Gastrocnemius medialis (tissue), 4 donors: ENCODE measurements around the gene C1D. TPM values are rescaled to one million over a fixed set of nuclear protein-coding genes. Genes with fewer than 3 reads are reported as not detected.

Source experiments
- ATAC-seq, 2 donors: fragments of 150-250 bp; one replicate each; pipeline ENCODE4 v1.9.1; 2016
- DNase-seq, 2 donors: peaks; one replicate each; pipeline ENCODE4 v3.0.0-alpha.2; 2019
- H3K27ac ChIP-seq, 4 donors: fragments of 200-600 bp; sonication (generic); 1 replicate in 1 of 4; 2 replicates in 3 of 4; pipeline ENCODE4 v1.5.1; 2016 to 2018; ENCODE audit warnings: mild to moderate bottlenecking in 2 of 4, moderate library complexity in 1 of 4
- H3K27me3 ChIP-seq, 3 donors: fragments of 200-600 bp; sonication (generic) in 2 of 3; 1 replicate in 1 of 3; 2 replicates in 2 of 3; pipeline versions ENCODE4 v1.5.1 to v1.6.0; 2016 to 2019; ENCODE audit warnings: mild to moderate bottlenecking in 1 of 3, moderate library complexity in 1 of 3
- H3K36me3 ChIP-seq, 2 donors: fragments of 200-600 bp; sonication (generic) in 1 of 2; one replicate each; pipeline ENCODE4 v1.5.1; 2017 to 2018
- H3K4me1 ChIP-seq, 2 donors: fragments of 200-600 bp; sonication (generic) in 1 of 2; one replicate each; pipeline ENCODE4 v1.5.1; 2016 to 2017; ENCODE audit warnings: mild to moderate bottlenecking in 2 of 2
- H3K4me3 ChIP-seq, 4 donors: fragments of 200-600 bp; sonication (generic) in 3 of 4; 1 replicate in 1 of 4; 2 replicates in 3 of 4; pipeline ENCODE4 v1.5.1; 2016 to 2019; ENCODE audit warnings: mild to moderate bottlenecking in 2 of 4
- H3K9me3 ChIP-seq, 3 donors: fragments of 200-600 bp; sonication (generic) in 2 of 3; 1 replicate in 1 of 3; 2 replicates in 2 of 3; pipeline ENCODE4 v1.5.1; 2016 to 2019
- POLR2A ChIP-seq, 2 donors: fragments of 450-650 bp; IDR thresholded peaks; one replicate each; pipeline ENCODE4 v1.6.1; 2017; ENCODE audit warnings: antibody characterized with exemption in 2 of 2, mild to moderate bottlenecking in 2 of 2, moderate library complexity in 2 of 2
- in situ Hi-C, 4 donors: fragments of 200-750 bp; cut with MboI; loops; one replicate each; pipeline versions ENCODE4 v1.15.0 to v1.8.0; 2017; ENCODE audit warnings: low sequenced_read_pairs in 4 of 4
- intact Hi-C: fragments of 100-400 bp; cut with DNase I; formaldehyde crosslinking; loops from one replicate; pipeline ENCODE4 v1.15.1; 2023; ENCODE audit warnings: low total_unique reads
- total RNA-seq, 4 donors: library from RNA; depleted of rRNA; stranded (reverse); fragments of >200 nt; gene quantifications; one replicate each; pipeline versions ENCODE4 v1.1.0 to v1.2.3, GENCODE V29; 2016
- TF ChIP-seq, protein P1 (sequence below), 5 experiments: fragments of 450-650 bp in 3 of 5; fragments of 200-600 bp in 2 of 5; sonication (generic) in 2 of 5; IDR thresholded peaks in 4 of 5; conservative IDR thresholded peaks in 1 of 5; 1 replicate in 4 of 5; 2 replicates in 1 of 5; pipeline ENCODE4 v1.5.1; 2016 to 2019; ENCODE audit warnings: antibody characterized with exemption in 5 of 5, mild to moderate bottlenecking in 3 of 5, moderate library complexity in 3 of 5

Gene C1D
- total RNA-seq, 4 donors from 2014 or later: 29.7 to 57.3 (median 41.4) TPM

DNA sequence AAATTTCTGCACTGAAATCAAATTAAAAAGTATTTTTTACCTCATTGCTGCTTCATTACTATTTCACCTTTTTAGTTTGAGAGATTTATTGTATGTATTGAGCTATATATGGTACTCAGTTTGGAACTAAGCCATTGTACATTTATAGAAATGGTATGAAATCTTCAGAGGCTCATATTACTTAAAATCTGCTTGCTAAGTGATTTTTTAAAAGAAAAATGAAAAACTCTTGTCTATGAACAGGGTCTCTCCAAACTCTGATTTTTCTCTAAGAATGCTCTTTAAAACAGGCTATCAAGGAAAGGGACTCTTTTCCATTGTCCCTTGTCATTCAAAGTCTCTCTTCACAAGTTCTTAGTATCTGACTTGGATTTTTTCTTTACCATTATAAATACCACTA lies 31.8 kb downstream of the C1D start:
- in situ Hi-C loops: loop anchor here in 1 of 4 donors (25.0 kb wide), 1 partner anchor 1594 kb away; the partner anchor contains the start of gene MEIS1
- ATAC-seq (no peak), DNase-seq (no peak)
- Histone ChIP-seq H3K27ac (no peak overlapping the region), H3K36me3 (no peaks in the 10 kb centered on the region), H3K4me3 (no peak overlapping the region), H3K9me3 (no peaks in the 10 kb centered on the region), H3K27me3 (no peaks in the 10 kb centered on the region), H3K4me1 (peaks cover 0 to 5% of the 10 kb centered on the region in 2 donors)
- intact Hi-C loops: no loop called here
- TF ChIP-seq, protein P1, sequence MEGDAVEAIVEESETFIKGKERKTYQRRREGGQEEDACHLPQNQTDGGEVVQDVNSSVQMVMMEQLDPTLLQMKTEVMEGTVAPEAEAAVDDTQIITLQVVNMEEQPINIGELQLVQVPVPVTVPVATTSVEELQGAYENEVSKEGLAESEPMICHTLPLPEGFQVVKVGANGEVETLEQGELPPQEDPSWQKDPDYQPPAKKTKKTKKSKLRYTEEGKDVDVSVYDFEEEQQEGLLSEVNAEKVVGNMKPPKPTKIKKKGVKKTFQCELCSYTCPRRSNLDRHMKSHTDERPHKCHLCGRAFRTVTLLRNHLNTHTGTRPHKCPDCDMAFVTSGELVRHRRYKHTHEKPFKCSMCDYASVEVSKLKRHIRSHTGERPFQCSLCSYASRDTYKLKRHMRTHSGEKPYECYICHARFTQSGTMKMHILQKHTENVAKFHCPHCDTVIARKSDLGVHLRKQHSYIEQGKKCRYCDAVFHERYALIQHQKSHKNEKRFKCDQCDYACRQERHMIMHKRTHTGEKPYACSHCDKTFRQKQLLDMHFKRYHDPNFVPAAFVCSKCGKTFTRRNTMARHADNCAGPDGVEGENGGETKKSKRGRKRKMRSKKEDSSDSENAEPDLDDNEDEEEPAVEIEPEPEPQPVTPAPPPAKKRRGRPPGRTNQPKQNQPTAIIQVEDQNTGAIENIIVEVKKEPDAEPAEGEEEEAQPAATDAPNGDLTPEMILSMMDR (IDR thresholded peaks at IDR 0.05 in 4 of 5, conservative IDR thresholded peaks at IDR 0.05 in 1 of 5): no peak
- no peak for TF ChIP-seq POLR2A (IDR thresholded peaks at IDR 0.05)

DNA sequence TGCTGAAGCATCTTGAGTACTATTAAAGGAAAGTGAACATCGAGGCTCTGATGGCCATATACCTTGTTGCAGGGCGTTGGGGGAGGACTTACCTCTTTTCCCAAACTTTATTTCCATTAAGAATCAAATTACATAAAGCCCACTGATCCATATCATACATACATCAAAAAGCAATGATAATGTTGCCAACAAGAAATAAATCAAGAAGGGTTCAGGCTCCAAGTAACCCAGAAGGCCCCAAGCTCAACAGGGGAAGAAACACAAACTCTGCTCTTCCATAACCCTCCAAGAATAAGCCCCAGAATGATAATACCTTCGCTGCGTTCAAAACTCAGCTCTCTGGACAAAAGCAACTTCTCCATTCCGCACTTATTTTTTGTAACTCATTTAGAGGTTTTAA lies 32.3 kb downstream of the C1D start:
- Histone ChIP-seq H3K4me3 (no peak overlapping the region), H3K27ac (no peak overlapping the region), H3K36me3 (no peaks in the 10 kb centered on the region), H3K9me3 (no peaks in the 10 kb centered on the region), H3K4me1 (peaks cover 0 to 5% of the 10 kb centered on the region in 2 donors), H3K27me3 (no peaks in the 10 kb centered on the region)
- in situ Hi-C loops (loop anchor here in 1 of 4 donors (25.0 kb wide), 1 partner anchor 1593 kb away; the partner anchor contains the start of gene MEIS1), intact Hi-C loops (no loop called here)
- DNase-seq: no peak
- ATAC-seq: no peak
- TF ChIP-seq, protein P1 (IDR thresholded peaks at IDR 0.05 in 4 of 5, conservative IDR thresholded peaks at IDR 0.05 in 1 of 5): no peak
- no peak for TF ChIP-seq POLR2A (IDR thresholded peaks at IDR 0.05)

DNA sequence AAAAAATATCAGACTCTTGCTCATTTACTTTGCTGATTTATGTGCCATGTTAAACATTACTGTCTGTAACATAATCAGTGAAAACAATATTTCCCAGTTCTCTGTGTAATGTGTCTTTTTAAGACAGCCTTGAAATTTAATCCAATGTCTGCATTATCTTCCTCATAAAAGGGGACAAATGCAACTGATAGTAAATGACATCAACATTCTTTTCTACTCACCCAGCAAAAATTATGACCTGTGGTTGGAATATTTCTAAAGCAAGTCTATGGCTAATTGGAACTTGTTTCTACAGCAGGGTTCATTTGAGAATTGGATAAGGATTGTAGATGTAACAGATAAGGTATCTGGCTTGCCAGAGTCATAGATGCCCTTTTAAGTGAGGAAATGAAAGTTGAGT lies 34.8 kb downstream of the C1D start:
- H3K36me3 ChIP-seq: no peaks in the 10 kb centered on the region
- no peak for TF ChIP-seq POLR2A (IDR thresholded peaks at IDR 0.05)
- H3K4me1 ChIP-seq: peaks cover 0 to 5% of the 10 kb centered on the region in 2 donors
- intact Hi-C loops: no loop called here
- no peak for DNase-seq
- no peaks in the 10 kb centered on the region for H3K9me3 ChIP-seq
- H3K27me3 ChIP-seq: no peaks in the 10 kb centered on the region
- in situ Hi-C loops: loop anchor here in 1 of 4 donors (25.0 kb wide), 1 partner anchor 1591 kb away; the partner anchor contains the start of gene MEIS1
- no peak for ATAC-seq
- no peak overlapping the region for H3K27ac ChIP-seq
- H3K4me3 ChIP-seq: no peak overlapping the region

DNA sequence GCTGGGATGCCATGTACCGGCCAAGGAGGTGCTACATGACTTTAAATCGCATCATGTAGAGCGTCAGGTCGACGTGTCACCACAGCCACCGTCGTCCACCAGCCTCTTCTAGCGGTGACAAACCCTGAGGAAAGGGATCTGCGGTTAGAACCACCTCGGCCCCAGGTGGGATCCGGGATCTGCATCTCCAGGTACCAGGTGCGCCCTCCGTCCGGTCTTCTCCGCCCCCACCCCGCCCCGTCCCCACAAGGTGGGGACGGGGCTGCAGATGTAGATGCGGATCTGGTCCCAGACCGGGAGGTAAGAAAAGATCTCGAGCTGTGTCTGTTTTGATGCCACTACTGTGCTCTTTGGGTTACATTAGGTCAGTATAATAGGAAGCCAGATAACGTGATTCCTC lies 38.4 kb downstream of the C1D start:
- H3K36me3 ChIP-seq: no peaks in the 10 kb centered on the region
- no peaks in the 10 kb centered on the region for H3K27me3 ChIP-seq
- H3K9me3 ChIP-seq: no peaks in the 10 kb centered on the region
- H3K4me3 ChIP-seq: no peak overlapping the region
- no peak for ATAC-seq
- H3K27ac ChIP-seq: no peak overlapping the region
- no peak for TF ChIP-seq POLR2A (IDR thresholded peaks at IDR 0.05)
- intact Hi-C loops: no loop called here
- no peaks in the 10 kb centered on the region for H3K4me1 ChIP-seq
- in situ Hi-C loops: no loop called here
- DNase-seq: no peak

- ATAC-seq (no peak), DNase-seq (no peak)
- no peak overlapping the region for H3K27ac ChIP-seq
Measured at GRCh38 chr2:68023904-68024303, 38.9 kb downstream of the C1D start.

More at GRCh38 chr2:68023904-68024303, 38.9 kb downstream of the C1D start:
- H3K27me3 ChIP-seq: no peaks in the 10 kb centered on the region
- intact Hi-C loops (no loop called here), in situ Hi-C loops (no loop called here)
- no peak overlapping the region for H3K4me3 ChIP-seq
- no peaks in the 10 kb centered on the region for H3K36me3 ChIP-seq
- H3K9me3 ChIP-seq: no peaks in the 10 kb centered on the region
- TF ChIP-seq, protein P1 (IDR thresholded peaks at IDR 0.05 in 4 of 5, conservative IDR thresholded peaks at IDR 0.05 in 1 of 5): no peak
- no peak for TF ChIP-seq POLR2A (IDR thresholded peaks at IDR 0.05)
- H3K4me1 ChIP-seq: no peaks in the 10 kb centered on the region
